ENCODE data around the gene EZR. TPM values are rescaled to one million over a fixed set of nuclear protein-coding genes. Genes with fewer than 3 reads are reported as not detected.

Gene EZR
- total RNA-seq, 1 donor from 2014 or later: 254 TPM

DNA sequence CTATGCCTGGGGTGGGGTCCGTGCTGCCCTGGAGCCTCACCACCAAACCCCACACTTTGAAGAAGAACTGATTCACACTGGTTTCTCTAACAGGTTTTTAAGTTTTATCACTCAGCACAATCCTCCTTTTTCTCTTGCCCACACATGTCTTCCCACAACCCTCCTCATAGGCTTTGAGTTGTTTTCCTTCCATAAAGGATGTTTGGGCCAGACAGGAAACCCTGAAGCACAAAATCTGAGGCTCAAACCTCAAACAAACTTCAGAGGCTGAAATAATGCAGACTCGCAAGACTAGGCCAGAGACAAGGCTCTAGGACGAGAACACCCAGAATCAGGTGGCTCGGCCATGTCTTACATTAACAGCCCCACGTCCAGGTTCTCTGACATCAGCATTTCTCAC lies 35.3 kb downstream of the EZR start:
- peaks cover 35% of the 10 kb centered on the region for H3K79me2 ChIP-seq (ENCODE audit: insufficient read depth, low read length)
- H3K9me3 Mint-ChIP-seq (ENCODE audit: unreplicated experiment): no peaks in the 10 kb centered on the region
- FAIRE-seq: no peak

DNA sequence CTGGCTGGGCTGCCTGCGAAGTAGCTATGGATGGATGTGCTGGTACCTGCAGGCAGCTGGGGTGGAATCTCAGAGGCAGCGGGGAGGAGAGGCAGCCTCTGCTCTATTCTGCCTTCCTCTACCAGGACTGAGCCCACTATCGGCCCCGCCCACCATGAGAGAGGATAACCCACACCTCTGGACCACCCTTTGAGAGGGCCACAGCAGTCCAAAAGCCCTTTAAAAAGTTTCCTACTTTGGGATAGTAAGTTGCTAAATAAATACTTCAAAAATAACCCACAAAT lies 36.1 kb downstream of the EZR start:
- TF ChIP-seq, protein P1, sequence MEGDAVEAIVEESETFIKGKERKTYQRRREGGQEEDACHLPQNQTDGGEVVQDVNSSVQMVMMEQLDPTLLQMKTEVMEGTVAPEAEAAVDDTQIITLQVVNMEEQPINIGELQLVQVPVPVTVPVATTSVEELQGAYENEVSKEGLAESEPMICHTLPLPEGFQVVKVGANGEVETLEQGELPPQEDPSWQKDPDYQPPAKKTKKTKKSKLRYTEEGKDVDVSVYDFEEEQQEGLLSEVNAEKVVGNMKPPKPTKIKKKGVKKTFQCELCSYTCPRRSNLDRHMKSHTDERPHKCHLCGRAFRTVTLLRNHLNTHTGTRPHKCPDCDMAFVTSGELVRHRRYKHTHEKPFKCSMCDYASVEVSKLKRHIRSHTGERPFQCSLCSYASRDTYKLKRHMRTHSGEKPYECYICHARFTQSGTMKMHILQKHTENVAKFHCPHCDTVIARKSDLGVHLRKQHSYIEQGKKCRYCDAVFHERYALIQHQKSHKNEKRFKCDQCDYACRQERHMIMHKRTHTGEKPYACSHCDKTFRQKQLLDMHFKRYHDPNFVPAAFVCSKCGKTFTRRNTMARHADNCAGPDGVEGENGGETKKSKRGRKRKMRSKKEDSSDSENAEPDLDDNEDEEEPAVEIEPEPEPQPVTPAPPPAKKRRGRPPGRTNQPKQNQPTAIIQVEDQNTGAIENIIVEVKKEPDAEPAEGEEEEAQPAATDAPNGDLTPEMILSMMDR (IDR thresholded peaks at IDR 0.05; ENCODE audit: insufficient read depth, low read depth, low read length): no peak
- TF ChIP-seq EZH2 (IDR thresholded peaks at IDR 0.05; ENCODE audit: insufficient read depth, low read length): no peak
- Histone ChIP-seq H2AFZ (ENCODE audit: low read depth, low read length) (no peak overlapping the region), H3K27ac (ENCODE audit: low read depth, low read length) (no peak overlapping the region), H4K20me1 (ENCODE audit: insufficient read depth, low read length) (peaks cover 14% of the 10 kb centered on the region), H3K9me3 (ENCODE audit: insufficient read depth, low read depth, low read length) (no peaks in the 10 kb centered on the region), H3K4me2 (ENCODE audit: low read length) (no peak overlapping the region), H3K79me2 (ENCODE audit: insufficient read depth, low read length) (peaks cover 30% of the 10 kb centered on the region), H3K27me3 (ENCODE audit: insufficient read depth, low read length) (no peaks in the 10 kb centered on the region), H3K4me1 (ENCODE audit: insufficient read depth, low read length) (peaks cover 11% of the 10 kb centered on the region), H3K9ac (ENCODE audit: low read length) (no peak overlapping the region), H3K36me3 (ENCODE audit: insufficient read depth, low read length) (peaks cover 63% of the 10 kb centered on the region), H3K4me3 (ENCODE audit: insufficient read depth, low read depth, low read length) (no peak overlapping the region)
- H3K27me3 Mint-ChIP-seq (ENCODE audit: low read depth, unreplicated experiment): no peaks in the 10 kb centered on the region
- H3K27ac Mint-ChIP-seq (ENCODE audit: unreplicated experiment): no peak overlapping the region
- H3K36me3 Mint-ChIP-seq (ENCODE audit: low read depth, unreplicated experiment): peaks cover 42% of the 10 kb centered on the region
- DNase-seq (ENCODE audit: low read depth): no peak
- no peaks in the 10 kb centered on the region for H3K9me3 Mint-ChIP-seq (ENCODE audit: unreplicated experiment)
- H3K4me3 Mint-ChIP-seq (ENCODE audit: unreplicated experiment): no peak overlapping the region
- FAIRE-seq: no peak
- H3K4me1 Mint-ChIP-seq (ENCODE audit: low read depth, unreplicated experiment): peaks cover 20% of the 10 kb centered on the region

More for the DNA sequence above, 35.3 kb downstream of the EZR start:
- peaks cover 11% of the 10 kb centered on the region for H3K4me1 ChIP-seq (ENCODE audit: insufficient read depth, low read length)
- H3K9ac ChIP-seq (ENCODE audit: low read length): no peak overlapping the region
- DNase-seq (ENCODE audit: low read depth): no peak
- no peak overlapping the region for H3K4me3 Mint-ChIP-seq (ENCODE audit: unreplicated experiment)
- no peaks in the 10 kb centered on the region for H3K9me3 ChIP-seq (ENCODE audit: insufficient read depth, low read depth, low read length)
- peaks cover 66% of the 10 kb centered on the region for H3K36me3 ChIP-seq (ENCODE audit: insufficient read depth, low read length)
- no peak overlapping the region for H3K4me3 ChIP-seq (ENCODE audit: insufficient read depth, low read depth, low read length)
- no peaks in the 10 kb centered on the region for H3K27me3 ChIP-seq (ENCODE audit: insufficient read depth, low read length)
- no peak overlapping the region for H3K27ac Mint-ChIP-seq (ENCODE audit: unreplicated experiment)
- H3K27ac ChIP-seq (ENCODE audit: low read depth, low read length): no peak overlapping the region
- no peak overlapping the region for H3K4me2 ChIP-seq (ENCODE audit: low read length)
- peaks cover 23% of the 10 kb centered on the region for H3K4me1 Mint-ChIP-seq (ENCODE audit: low read depth, unreplicated experiment)
- H3K27me3 Mint-ChIP-seq (ENCODE audit: low read depth, unreplicated experiment): no peaks in the 10 kb centered on the region
- peaks cover 43% of the 10 kb centered on the region for H3K36me3 Mint-ChIP-seq (ENCODE audit: low read depth, unreplicated experiment)
- TF ChIP-seq EZH2 (IDR thresholded peaks at IDR 0.05; ENCODE audit: insufficient read depth, low read length): no peak
- TF ChIP-seq, protein P1 (IDR thresholded peaks at IDR 0.05; ENCODE audit: insufficient read depth, low read depth, low read length): no peak
- no peak overlapping the region for H2AFZ ChIP-seq (ENCODE audit: low read depth, low read length)
- H4K20me1 ChIP-seq (ENCODE audit: insufficient read depth, low read length): peaks cover 10% of the 10 kb centered on the region

- Mint-ChIP-seq H3K9me3 (ENCODE audit: unreplicated experiment) (no peaks in the 10 kb centered on the region), H3K27me3 (ENCODE audit: low read depth, unreplicated experiment) (no peaks in the 10 kb centered on the region), H3K36me3 (ENCODE audit: low read depth, unreplicated experiment) (peaks cover 40% of the 10 kb centered on the region), H3K27ac (ENCODE audit: unreplicated experiment) (no peak overlapping the region), H3K4me1 (ENCODE audit: low read depth, unreplicated experiment) (peaks cover 20% of the 10 kb centered on the region), H3K4me3 (ENCODE audit: unreplicated experiment) (no peak overlapping the region)
- Histone ChIP-seq H3K4me2 (ENCODE audit: low read length) (no peak overlapping the region), H3K79me2 (ENCODE audit: insufficient read depth, low read length) (peaks cover 29% of the 10 kb centered on the region), H3K4me3 (ENCODE audit: insufficient read depth, low read depth, low read length) (no peak overlapping the region), H2AFZ (ENCODE audit: low read depth, low read length) (no peak overlapping the region), H3K9me3 (ENCODE audit: insufficient read depth, low read depth, low read length) (no peaks in the 10 kb centered on the region), H3K27me3 (ENCODE audit: insufficient read depth, low read length) (no peaks in the 10 kb centered on the region), H3K4me1 (ENCODE audit: insufficient read depth, low read length) (peaks cover 11% of the 10 kb centered on the region), H3K9ac (ENCODE audit: low read length) (no peak overlapping the region), H3K27ac (ENCODE audit: low read depth, low read length) (no peak overlapping the region), H4K20me1 (ENCODE audit: insufficient read depth, low read length) (peaks cover 19% of the 10 kb centered on the region), H3K36me3 (ENCODE audit: insufficient read depth, low read length) (peaks cover 61% of the 10 kb centered on the region)
- no peak for TF ChIP-seq EZH2 (IDR thresholded peaks at IDR 0.05; ENCODE audit: insufficient read depth, low read length)
- TF ChIP-seq, protein P1 (IDR thresholded peaks at IDR 0.05; ENCODE audit: insufficient read depth, low read depth, low read length): no peak
- FAIRE-seq (no peak), DNase-seq (ENCODE audit: low read depth) (no peak)
Observed at GRCh38 chr6:158782432-158783166, 36.6 kb downstream of the EZR start.
